ENCODE results near the gene ACAA1. TPM values are rescaled to one million over a fixed set of nuclear protein-coding genes. Genes with fewer than 3 reads are reported as not detected.

Gene ACAA1
- polyA plus RNA-seq, 1 donor = 96.2 TPM

GRCh38 chr3:38102444-38102814 lies 34.5 kb downstream of the ACAA1 start:
- 63% methylated on average over 1 of the region's 1 CpG for whole genome bisulfite sequencing (ENCODE audit: insufficient coverage, low lambda C conversion rate)
- no peaks in the 10 kb centered on the region for H3K36me3 ChIP-seq (ENCODE audit: control insufficient read depth, insufficient read depth, low read length)
- no peak for DNase-seq
- no peak overlapping the region for H3K4me3 ChIP-seq (ENCODE audit: low read length)
- H3K9me3 ChIP-seq (ENCODE audit: control insufficient read depth, low read depth, low read length) = peaks cover 3% of the 10 kb centered on the region
- H3K27ac ChIP-seq (ENCODE audit: low read length) = no peak overlapping the region
- H3K4me1 ChIP-seq (ENCODE audit: control insufficient read depth, insufficient read depth, low read length) = no peaks in the 10 kb centered on the region
- H3K27me3 ChIP-seq (ENCODE audit: control insufficient read depth, insufficient read depth, low read length) = no peaks in the 10 kb centered on the region

- no CpG with 5 or more reads among the region's 6 CpGs for WGBS (ENCODE audit: insufficient coverage, low lambda C conversion rate)
- no peaks in the 10 kb centered on the region for H3K4me1 ChIP-seq (ENCODE audit: control insufficient read depth, insufficient read depth, low read length)
Measured at GRCh38 chr3:38101811-38102443, 35.0 kb downstream of the ACAA1 start.

DNA sequence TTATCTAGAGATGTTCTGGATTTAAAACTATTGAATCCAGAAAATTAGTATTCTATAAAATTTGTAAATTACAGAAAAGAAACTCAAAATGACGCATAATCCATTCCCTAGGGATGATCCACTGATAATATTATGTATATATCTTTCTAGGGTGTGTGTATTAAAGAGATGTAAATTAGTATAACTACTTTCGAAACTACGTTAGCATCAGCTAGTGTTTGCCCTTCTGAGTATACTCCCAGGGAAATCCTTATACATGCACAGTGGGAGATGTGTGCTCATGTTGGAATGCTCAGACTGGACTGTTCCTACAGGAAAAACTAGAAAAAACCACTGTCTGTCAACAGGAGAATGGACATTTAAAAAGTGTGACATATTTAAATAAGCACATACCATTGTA lies 36.4 kb downstream of the ACAA1 start:
- H3K4me3 ChIP-seq (ENCODE audit: low read length) = no peak overlapping the region
- H3K36me3 ChIP-seq (ENCODE audit: control insufficient read depth, insufficient read depth, low read length) = no peaks in the 10 kb centered on the region
- no peaks in the 10 kb centered on the region for H3K27me3 ChIP-seq (ENCODE audit: control insufficient read depth, insufficient read depth, low read length)
- H3K27ac ChIP-seq (ENCODE audit: low read length) = no peak overlapping the region
- DNase-seq = no peak
- H3K4me1 ChIP-seq (ENCODE audit: control insufficient read depth, insufficient read depth, low read length) = no peaks in the 10 kb centered on the region
- no CpG with 5 or more reads among the region's 3 CpGs for WGBS (ENCODE audit: insufficient coverage, low lambda C conversion rate)
- peaks cover under 1% of the 10 kb centered on the region for H3K9me3 ChIP-seq (ENCODE audit: control insufficient read depth, low read depth, low read length)

More at GRCh38 chr3:38101811-38102443, 35.0 kb downstream of the ACAA1 start:
- peak in 1 of 2 donors; percentile 41 for DNase-seq
- H3K27ac ChIP-seq (ENCODE audit: low read length) = no peak overlapping the region
- H3K4me3 ChIP-seq (ENCODE audit: low read length) = no peak overlapping the region
- H3K9me3 ChIP-seq (ENCODE audit: control insufficient read depth, low read depth, low read length) = peaks cover 3% of the 10 kb centered on the region
- no peaks in the 10 kb centered on the region for H3K36me3 ChIP-seq (ENCODE audit: control insufficient read depth, insufficient read depth, low read length)
- H3K27me3 ChIP-seq (ENCODE audit: control insufficient read depth, insufficient read depth, low read length) = no peaks in the 10 kb centered on the region

DNA sequence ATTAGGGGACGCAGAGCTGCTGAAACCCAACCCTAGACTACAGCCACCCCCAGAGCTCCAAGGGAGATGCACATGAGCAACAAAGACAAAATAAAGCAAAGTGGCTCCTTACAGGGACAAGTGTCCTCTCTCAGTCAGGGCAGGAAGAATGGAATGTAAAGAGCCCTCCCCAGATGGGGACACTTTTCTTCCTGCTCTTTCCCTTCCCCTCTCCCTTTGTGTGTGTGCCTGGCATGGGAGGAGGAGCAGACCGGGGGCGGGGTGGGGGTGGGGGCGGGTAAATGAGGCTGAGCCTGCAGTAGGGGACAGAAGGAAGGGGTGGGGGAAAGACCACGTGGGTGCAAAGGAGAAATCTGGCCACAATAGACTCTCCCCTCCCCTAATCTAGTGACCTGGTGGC lies 37.4 kb downstream of the ACAA1 start:
- no peak overlapping the region for H3K4me3 ChIP-seq (ENCODE audit: low read length)
- H3K36me3 ChIP-seq (ENCODE audit: control insufficient read depth, insufficient read depth, low read length) = no peaks in the 10 kb centered on the region
- H3K9me3 ChIP-seq (ENCODE audit: control insufficient read depth, low read depth, low read length) = no peaks in the 10 kb centered on the region
- H3K27me3 ChIP-seq (ENCODE audit: control insufficient read depth, insufficient read depth, low read length) = no peaks in the 10 kb centered on the region
- no peak overlapping the region for H3K27ac ChIP-seq (ENCODE audit: low read length)
- DNase-seq = no peak
- no peaks in the 10 kb centered on the region for H3K4me1 ChIP-seq (ENCODE audit: control insufficient read depth, insufficient read depth, low read length)
- no CpG with 5 or more reads among the region's 5 CpGs for WGBS (ENCODE audit: insufficient coverage, low lambda C conversion rate)

GRCh38 chr3:38098376-38098723 lies 38.6 kb downstream of the ACAA1 start:
- H3K9me3 ChIP-seq (ENCODE audit: control insufficient read depth, low read depth, low read length) = no peaks in the 10 kb centered on the region
- no peaks in the 10 kb centered on the region for H3K4me1 ChIP-seq (ENCODE audit: control insufficient read depth, insufficient read depth, low read length)
- no peaks in the 10 kb centered on the region for H3K27me3 ChIP-seq (ENCODE audit: control insufficient read depth, insufficient read depth, low read length)
- no peak overlapping the region for H3K4me3 ChIP-seq (ENCODE audit: low read length)
- DNase-seq = no peak
- no CpG with 5 or more reads among the region's 9 CpGs for WGBS (ENCODE audit: insufficient coverage, low lambda C conversion rate)
- H3K36me3 ChIP-seq (ENCODE audit: control insufficient read depth, insufficient read depth, low read length) = no peaks in the 10 kb centered on the region
- no peak overlapping the region for H3K27ac ChIP-seq (ENCODE audit: low read length)

DNA sequence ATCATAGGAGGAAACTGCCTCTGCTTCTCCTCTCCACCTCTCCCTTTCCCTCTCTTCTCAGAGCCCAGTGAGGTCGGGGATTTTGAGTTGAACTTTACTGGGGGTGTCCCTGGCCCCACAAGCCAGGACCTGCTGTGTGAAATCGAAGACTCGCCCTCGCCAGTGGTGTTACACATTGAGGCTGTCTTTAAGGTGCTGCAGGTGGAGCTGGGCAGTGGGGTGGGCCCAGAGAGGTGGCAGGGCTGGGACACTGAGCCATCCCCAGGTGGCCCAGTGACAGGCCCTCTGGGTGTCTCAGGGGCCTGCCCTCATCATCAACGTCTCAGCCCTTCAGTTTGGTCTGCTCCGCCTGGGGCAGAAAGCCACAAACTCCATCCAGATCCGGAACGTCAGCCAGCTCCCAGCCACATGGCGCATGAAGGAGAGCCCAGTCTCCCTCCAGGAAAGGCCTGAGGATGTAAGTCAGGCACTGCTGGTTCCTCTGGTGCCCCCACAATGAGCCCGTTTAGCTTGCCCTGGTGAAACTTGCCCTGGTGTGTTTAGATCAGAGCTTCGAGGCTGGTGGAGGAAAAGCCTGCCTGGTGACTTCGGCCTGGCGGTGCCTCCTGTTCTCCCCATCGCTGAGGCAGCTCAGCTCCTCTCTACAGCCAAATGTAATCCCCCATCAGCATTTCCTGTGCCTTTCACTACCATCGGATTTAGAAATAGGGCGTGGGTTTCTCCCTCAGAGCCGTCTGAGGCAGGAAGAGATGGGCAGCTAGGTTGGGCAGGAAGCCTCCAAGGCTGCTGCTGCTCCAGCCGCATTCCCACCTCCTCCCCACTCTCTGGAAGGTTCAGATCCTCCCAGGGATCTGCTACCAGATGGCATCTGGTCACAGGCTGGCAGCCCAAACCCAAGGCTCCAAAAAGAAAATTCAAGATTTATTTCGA lies 39.2 kb downstream of the ACAA1 start:
- Histone ChIP-seq H3K27ac (ENCODE audit: low read length) (no peak overlapping the region), H3K27me3 (ENCODE audit: control insufficient read depth, insufficient read depth, low read length) (no peaks in the 10 kb centered on the region), H3K36me3 (ENCODE audit: control insufficient read depth, insufficient read depth, low read length) (no peaks in the 10 kb centered on the region), H3K9me3 (ENCODE audit: control insufficient read depth, low read depth, low read length) (no peaks in the 10 kb centered on the region), H3K4me1 (ENCODE audit: control insufficient read depth, insufficient read depth, low read length) (no peaks in the 10 kb centered on the region), H3K4me3 (ENCODE audit: low read length) (no peak overlapping the region)
- no peak for DNase-seq
- no CpG with 5 or more reads among the region's 19 CpGs for WGBS (ENCODE audit: insufficient coverage, low lambda C conversion rate)

DNA sequence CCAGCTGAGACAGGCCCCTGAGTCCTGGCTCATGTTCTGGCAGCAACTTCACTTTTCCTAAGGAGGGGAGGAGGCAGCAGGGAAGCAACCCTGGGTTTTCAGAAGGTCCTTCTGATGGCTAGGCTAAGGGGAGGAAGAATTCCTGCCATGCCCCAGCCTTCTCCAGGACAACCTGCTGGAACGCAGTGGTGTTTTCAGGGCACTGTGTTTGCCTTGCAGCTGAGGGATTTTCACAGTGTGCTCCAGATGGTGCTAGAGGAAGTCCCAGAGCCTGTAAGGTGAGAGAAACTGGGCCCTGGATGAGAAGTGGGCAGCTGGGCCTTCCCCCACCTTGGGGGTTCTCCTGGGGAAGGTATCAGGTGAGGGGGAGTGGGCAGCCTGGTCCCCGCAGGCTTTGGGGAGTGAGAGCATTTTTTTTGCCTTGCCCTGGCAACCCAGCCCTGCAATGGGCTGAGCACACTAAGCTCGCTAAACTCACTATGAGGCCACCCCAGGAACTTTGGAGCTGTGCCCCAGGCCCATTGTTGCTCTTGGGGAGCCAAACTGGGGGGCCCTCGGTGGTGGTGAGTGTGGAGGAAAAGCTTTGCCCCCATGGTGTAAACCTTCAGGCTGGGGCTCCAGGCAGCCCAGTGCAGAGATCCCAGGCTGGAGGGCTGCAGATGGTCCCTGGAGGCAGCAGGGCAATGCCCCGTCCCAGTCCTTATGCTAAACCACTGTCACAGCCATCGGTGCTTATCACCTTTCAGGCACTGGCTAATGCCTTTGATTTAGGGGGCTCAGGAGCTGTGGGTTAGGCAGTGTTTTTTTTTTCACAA lies 41.1 kb downstream of the ACAA1 start:
- Histone ChIP-seq H3K9me3 (ENCODE audit: control insufficient read depth, low read depth, low read length) (no peaks in the 10 kb centered on the region), H3K27me3 (ENCODE audit: control insufficient read depth, insufficient read depth, low read length) (no peaks in the 10 kb centered on the region), H3K4me3 (ENCODE audit: low read length) (no peak overlapping the region), H3K27ac (ENCODE audit: low read length) (no peak overlapping the region), H3K36me3 (ENCODE audit: control insufficient read depth, insufficient read depth, low read length) (no peaks in the 10 kb centered on the region), H3K4me1 (ENCODE audit: control insufficient read depth, insufficient read depth, low read length) (no peaks in the 10 kb centered on the region)
- no CpG with 5 or more reads among the region's 6 CpGs for WGBS (ENCODE audit: insufficient coverage, low lambda C conversion rate)
- no peak for DNase-seq

DNA sequence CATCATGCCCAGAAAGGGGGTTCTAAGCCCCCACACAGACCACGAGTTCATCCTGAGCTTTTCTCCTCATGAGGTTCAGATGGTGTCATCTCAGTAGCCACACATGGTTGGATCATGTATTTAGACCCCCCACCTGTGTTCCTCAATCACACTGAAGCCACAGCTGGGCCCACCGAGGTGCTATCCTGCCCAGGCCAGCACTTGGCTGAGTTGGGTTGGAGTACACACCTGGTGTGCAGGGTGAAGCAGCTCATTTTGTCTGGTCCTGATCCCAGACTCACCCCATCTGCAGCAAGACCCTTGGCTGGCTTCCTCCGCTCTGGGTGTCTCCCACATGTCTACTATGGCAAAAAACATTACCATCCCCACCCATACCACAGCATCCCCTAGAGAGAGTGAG lies 41.9 kb downstream of the ACAA1 start:
- no peaks in the 10 kb centered on the region for H3K27me3 ChIP-seq (ENCODE audit: control insufficient read depth, insufficient read depth, low read length)
- WGBS (ENCODE audit: insufficient coverage, low lambda C conversion rate) = no CpG with 5 or more reads among the region's 3 CpGs
- no peaks in the 10 kb centered on the region for H3K36me3 ChIP-seq (ENCODE audit: control insufficient read depth, insufficient read depth, low read length)
- H3K4me1 ChIP-seq (ENCODE audit: control insufficient read depth, insufficient read depth, low read length) = no peaks in the 10 kb centered on the region
- no peaks in the 10 kb centered on the region for H3K9me3 ChIP-seq (ENCODE audit: control insufficient read depth, low read depth, low read length)
- no peak for DNase-seq
- no peak overlapping the region for H3K27ac ChIP-seq (ENCODE audit: low read length)
- H3K4me3 ChIP-seq (ENCODE audit: low read length) = no peak overlapping the region

DNA sequence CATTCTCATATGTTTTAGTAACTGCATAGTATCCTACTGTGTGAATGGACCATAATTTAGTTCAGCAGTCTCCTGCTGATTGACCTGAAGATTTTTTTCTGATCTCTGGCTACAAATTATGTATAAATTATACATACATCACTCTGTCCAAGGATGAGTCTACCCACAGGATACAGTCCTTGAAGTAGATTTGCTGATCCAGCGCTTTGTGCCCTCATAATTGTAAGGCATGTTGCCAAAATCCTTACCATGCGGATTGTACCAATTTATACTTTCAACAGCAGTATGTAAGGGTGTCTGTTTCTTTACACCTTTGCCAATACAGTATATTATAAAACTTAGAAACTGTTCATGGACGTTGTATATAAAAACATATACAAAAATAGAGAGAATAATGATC lies 46.5 kb downstream of the ACAA1 start:
- WGBS (ENCODE audit: insufficient coverage, low lambda C conversion rate) = 100% methylated on average over 1 of the region's 3 CpGs
- Histone ChIP-seq H3K4me3 (ENCODE audit: low read length) (no peak overlapping the region), H3K4me1 (ENCODE audit: control insufficient read depth, insufficient read depth, low read length) (no peaks in the 10 kb centered on the region), H3K36me3 (ENCODE audit: control insufficient read depth, insufficient read depth, low read length) (no peaks in the 10 kb centered on the region), H3K27me3 (ENCODE audit: control insufficient read depth, insufficient read depth, low read length) (no peaks in the 10 kb centered on the region), H3K27ac (ENCODE audit: low read length) (no peak overlapping the region), H3K9me3 (ENCODE audit: control insufficient read depth, low read depth, low read length) (no peaks in the 10 kb centered on the region)
- DNase-seq = no peak

DNA sequence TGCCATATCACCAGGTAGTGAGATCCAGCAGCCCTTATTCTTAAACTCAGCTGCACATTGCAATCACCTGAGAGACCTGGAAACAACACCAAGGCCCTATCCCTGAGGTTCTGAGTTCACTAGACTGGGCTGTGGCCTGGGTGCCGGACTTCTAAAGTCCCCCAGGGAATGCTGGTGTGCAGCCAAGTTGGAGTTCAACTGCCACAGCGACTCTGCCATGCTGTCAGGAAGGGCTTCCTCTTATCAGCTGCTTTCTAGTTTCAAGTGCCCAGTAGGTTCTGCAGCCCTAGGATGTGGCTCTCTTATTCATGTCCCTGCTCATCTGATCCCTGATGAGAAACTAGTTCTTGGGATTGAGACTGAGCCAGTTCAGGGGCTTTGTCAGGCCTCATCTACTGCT lies 47.8 kb downstream of the ACAA1 start:
- Histone ChIP-seq H3K27me3 (ENCODE audit: control insufficient read depth, insufficient read depth, low read length) (no peaks in the 10 kb centered on the region), H3K9me3 (ENCODE audit: control insufficient read depth, low read depth, low read length) (peaks cover 4% of the 10 kb centered on the region), H3K4me3 (ENCODE audit: low read length) (no peak overlapping the region), H3K36me3 (ENCODE audit: control insufficient read depth, insufficient read depth, low read length) (no peaks in the 10 kb centered on the region), H3K27ac (ENCODE audit: low read length) (no peak overlapping the region), H3K4me1 (ENCODE audit: control insufficient read depth, insufficient read depth, low read length) (no peaks in the 10 kb centered on the region)
- DNase-seq = no peak
- WGBS (ENCODE audit: insufficient coverage, low lambda C conversion rate) = no CpG with 5 or more reads among the region's 2 CpGs

Data from large intestine (tissue), 3 donors.